HG02938 (cell line): ENCODE data around the gene CD44.
"Not testable (repeated sequence)": the region's sequence is repeated elsewhere in the genome, so short reads cannot be mapped to it uniquely, and the experiment has no call there.

Experiments
- ATAC-seq: cut with Tn5 transposase; IDR thresholded peaks from one replicate; pipeline ENCODE4 v1.9.1; 2021; ENCODE audit warnings: mild to moderate bottlenecking, moderate library complexity; ENCODE audit not compliant: unreplicated experiment

The CD44 gene

GRCh38 chr11:35207471-35208403 lies 68.8 kb downstream of the CD44 start:
- no peak for ATAC-seq

- ATAC-seq, result no peak
These were observed 69.8 kb downstream of the CD44 start for GRCh38 chr11:35208795-35209194.

GRCh38 chr11:35210876-35211546 lies 72.0 kb downstream of the CD44 start:
- ATAC-seq, result no peak

GRCh38 chr11:35211952-35212351 lies 73.0 kb downstream of the CD44 start:
- ATAC-seq, result no peak

GRCh38 chr11:35214226-35214770 lies 75.3 kb downstream of the CD44 start:
- no peak for ATAC-seq

- no peak for ATAC-seq
These were observed 75.8 kb downstream of the CD44 start for GRCh38 chr11:35214792-35215193.

GRCh38 chr11:35215945-35216344 lies 77.0 kb downstream of the CD44 start:
- no peak for ATAC-seq

GRCh38 chr11:35216962-35217678 lies 78.1 kb downstream of the CD44 start:
- no peak for ATAC-seq

GRCh38 chr11:35218956-35219355 lies 80.0 kb downstream of the CD44 start:
- ATAC-seq, result no peak

- no peak for ATAC-seq
These were observed 84.4 kb downstream of the CD44 start for GRCh38 chr11:35223371-35223796.

- no peak for ATAC-seq
These were observed 85.0 kb downstream of the CD44 start for GRCh38 chr11:35223991-35224390.

GRCh38 chr11:35225946-35226520 lies 87.1 kb downstream of the CD44 start:
- ATAC-seq, result no peak

GRCh38 chr11:35226756-35227155 lies 87.8 kb downstream of the CD44 start:
- ATAC-seq, result not testable (repeated sequence)

- no peak for ATAC-seq
These were observed 88.8 kb downstream of the CD44 start for GRCh38 chr11:35227576-35228327.

GRCh38 chr11:35228328-35228725 lies 89.4 kb downstream of the CD44 start:
- ATAC-seq, result no peak

GRCh38 chr11:35230388-35230787 lies 91.4 kb downstream of the CD44 start:
- ATAC-seq, result no peak

- no peak for ATAC-seq
These were observed 92.3 kb downstream of the CD44 start for GRCh38 chr11:35231076-35231860.

- ATAC-seq, result no peak
These were observed 93.9 kb downstream of the CD44 start for GRCh38 chr11:35232891-35233330.

- ATAC-seq, result no peak
These were observed 94.5 kb downstream of the CD44 start for GRCh38 chr11:35233518-35233917.
